Measurements from ENCODE around the gene PCGF3.
"Not testable (repeated sequence)": the region's sequence is repeated elsewhere in the genome, so short reads cannot be mapped to it uniquely, and the experiment has no call there.

The PCGF3 gene

GRCh38 chr4:766559-767283, 61.1 kb downstream of the PCGF3 start:
- no peak for DNase-seq

GRCh38 chr4:768076-768475, 62.4 kb downstream of the PCGF3 start:
- no peak for DNase-seq

GRCh38 chr4:768995-769394, 63.4 kb downstream of the PCGF3 start:
- DNase-seq: no peak

- no peak for DNase-seq
Observed at GRCh38 chr4:769511-769910, 63.9 kb downstream of the PCGF3 start.

- no peak for DNase-seq
Observed at GRCh38 chr4:770022-770421, 64.4 kb downstream of the PCGF3 start.

GRCh38 chr4:771464-771863, 65.8 kb downstream of the PCGF3 start:
- no peak for DNase-seq

GRCh38 chr4:772118-772517, 66.5 kb downstream of the PCGF3 start:
- DNase-seq: no peak

- DNase-seq: no peak
Observed at GRCh38 chr4:772776-773175, 67.1 kb downstream of the PCGF3 start.

GRCh38 chr4:773214-773613, 67.6 kb downstream of the PCGF3 start:
- no peak for DNase-seq

GRCh38 chr4:774419-775092, 68.9 kb downstream of the PCGF3 start:
- not testable (repeated sequence) for DNase-seq

GRCh38 chr4:775485-775884, 69.9 kb downstream of the PCGF3 start:
- not testable (repeated sequence) for DNase-seq

- DNase-seq: no peak
Observed at GRCh38 chr4:776743-777441, 71.3 kb downstream of the PCGF3 start.

GRCh38 chr4:777520-778262, 72.1 kb downstream of the PCGF3 start:
- no peak for DNase-seq

- no peak for DNase-seq
Observed at GRCh38 chr4:779555-779954, 73.9 kb downstream of the PCGF3 start.

- not testable (repeated sequence) for DNase-seq
Observed at GRCh38 chr4:780255-780654, 74.6 kb downstream of the PCGF3 start.

GRCh38 chr4:780716-781492, 75.3 kb downstream of the PCGF3 start:
- DNase-seq: no peak

GRCh38 chr4:781493-782216, 76.0 kb downstream of the PCGF3 start:
- peak; percentile 92 for DNase-seq

GRCh38 chr4:784401-785331, 79.0 kb downstream of the PCGF3 start:
- no peak for DNase-seq

GRCh38 chr4:785332-786073, 79.9 kb downstream of the PCGF3 start:
- no peak for DNase-seq

All from NCI-H1436 treated with DMSO at 0.1 percent for 48 hours (cell line).